IMR-90 (cell line): ENCODE results near the gene STK10. TPM values are rescaled to one million over a fixed set of nuclear protein-coding genes. Genes with fewer than 3 reads are reported as not detected.

Experiments
- ATAC-seq: fragments of 200-7000 bp; cut with Tn5 transposase; 2 replicates; pipeline ENCODE4 v1.9.1; 2020; ENCODE audit warnings: low read depth, mild to moderate bottlenecking, moderate library complexity
- BruUV-seq: library from RNA; stranded (reverse); fragments of 400-500 nt; replicated peaks from 2 replicates; lab custom pipeline; 2021; lab: Mats Ljungman, UMichigan
- CTCF ChIA-PET: fragments of 300-600 bp; formaldehyde crosslinking; extraction: SDS; loops from one replicate; lab custom pipeline; 2021; ENCODE audit warnings: antibody characterized with exemption; lab: Yijun Ruan, JAX
- POLR2A ChIA-PET: fragments of 300-600 bp; sonication (Branson Sonifier 250); formaldehyde crosslinking; loops from one replicate; lab custom pipeline; 2022; ENCODE audit warnings: antibody characterized with exemption; ENCODE audit not compliant: unreplicated experiment; lab: Charles Lee
- DNase-seq: peaks from one replicate; pipeline ENCODE4 v3.0.0; 2013
- H2AFZ ChIP-seq: replicated peaks from 2 replicates; pipeline ENCODE3; 2013; ENCODE audit warnings: low read length, mild to moderate bottlenecking; ENCODE audit not compliant: poor library complexity
- H2AK5ac ChIP-seq: 2 replicates; pipeline ENCODE4 v1.6.1; 2013; ENCODE audit warnings: low read depth, low read length, inconsistent platforms
- H2AK9ac ChIP-seq: replicated peaks from 2 replicates; pipeline ENCODE3; 2013; ENCODE audit warnings: mild to moderate bottlenecking, low read depth, low read length, moderate library complexity; ENCODE audit not compliant: poor library complexity
- H2BK120ac ChIP-seq: 2 replicates; pipeline ENCODE4 v1.6.1; 2013; ENCODE audit warnings: low read depth, low read length, inconsistent platforms
- H2BK15ac ChIP-seq: 3 replicates; pipeline ENCODE4 v1.6.1; 2013; ENCODE audit warnings: low read depth, low read length, inconsistent platforms
- H2BK20ac ChIP-seq: 2 replicates; pipeline ENCODE4 v1.6.1; 2013; ENCODE audit warnings: low read depth, mild to moderate bottlenecking, inconsistent platforms, low read length, moderate library complexity
- H2BK5ac ChIP-seq: 2 replicates; pipeline ENCODE4 v1.6.1; 2013; ENCODE audit warnings: mild to moderate bottlenecking, low read depth, low read length, inconsistent platforms; ENCODE audit not compliant: poor library complexity, severe bottlenecking
- H3K14ac ChIP-seq: replicated peaks from 2 replicates; pipeline ENCODE4 v1.6.1; 2013; ENCODE audit warnings: low read depth, low read length, inconsistent platforms
- H3K18ac ChIP-seq: 2 replicates; pipeline ENCODE4 v1.6.1; 2013; ENCODE audit warnings: low read depth, low read length, control low read depth
- H3K23ac ChIP-seq: 2 replicates; pipeline ENCODE4 v1.6.1; 2013; ENCODE audit warnings: low read depth, low read length, inconsistent platforms
- H3K27ac ChIP-seq: 2 replicates; pipeline ENCODE4 v1.5.1; 2013; ENCODE audit warnings: mild to moderate bottlenecking, control low read depth, low read length; ENCODE audit not compliant: insufficient read depth
- H3K27me3 ChIP-seq: 2 replicates; pipeline ENCODE4 v1.6.1; 2013; ENCODE audit warnings: low read length; ENCODE audit not compliant: control insufficient read depth, insufficient read depth
- H3K36me3 ChIP-seq: 2 replicates; pipeline ENCODE4 v1.6.1; 2013; ENCODE audit warnings: low read length, mixed read lengths; ENCODE audit not compliant: control insufficient read depth, insufficient read depth
- H3K4ac ChIP-seq: 2 replicates; pipeline ENCODE4 v1.6.1; 2013; ENCODE audit warnings: low read depth, low read length, inconsistent platforms
- H3K4me1 ChIP-seq: 2 replicates; pipeline ENCODE4 v1.6.1; 2013; ENCODE audit warnings: low read length, mixed read lengths; ENCODE audit not compliant: control insufficient read depth, insufficient read depth
- H3K4me2 ChIP-seq: 2 replicates; pipeline ENCODE4 v1.6.1; 2013; ENCODE audit warnings: low read depth, mild to moderate bottlenecking, control low read depth, low read length, moderate library complexity
- H3K4me3 ChIP-seq: 2 replicates; pipeline ENCODE4 v1.5.1; 2013; ENCODE audit warnings: low read depth, mild to moderate bottlenecking, control low read depth, low read length, moderate library complexity; ENCODE audit not compliant: insufficient read depth
- H3K56ac ChIP-seq: 2 replicates; pipeline ENCODE4 v1.6.1; 2013; ENCODE audit warnings: low read length, inconsistent platforms; ENCODE audit not compliant: insufficient read depth; ENCODE audit errors: extremely low read depth
- H3K79me1 ChIP-seq, 2 experiments: 2 replicates each; pipeline ENCODE4 v1.6.1; 2013; ENCODE audit warnings: low read length in 2 of 2, inconsistent platforms in 1 of 2, low read depth in 1 of 2
- H3K9ac ChIP-seq: 2 replicates; pipeline ENCODE4 v1.6.1; 2013; ENCODE audit warnings: low read depth, low read length, control low read depth
- H3K9me1 ChIP-seq: 2 replicates; pipeline ENCODE4 v1.6.1; 2013; ENCODE audit warnings: low read length, inconsistent platforms; ENCODE audit not compliant: insufficient read depth
- H3K9me3 ChIP-seq: 2 replicates; pipeline ENCODE4 v1.6.1; 2013; ENCODE audit warnings: low read length; ENCODE audit not compliant: control insufficient read depth, insufficient read depth
- H4K20me1 ChIP-seq: 2 replicates; pipeline ENCODE4 v1.6.1; 2013; ENCODE audit warnings: low read length, inconsistent platforms; ENCODE audit not compliant: insufficient read depth
- H4K5ac ChIP-seq: 2 replicates; pipeline ENCODE4 v1.6.1; 2013; ENCODE audit warnings: mild to moderate bottlenecking, low read depth, low read length, control low read depth
- H4K8ac ChIP-seq, 2 experiments: 2 replicates each; pipeline ENCODE4 v1.6.1; 2013; ENCODE audit warnings: low read depth in 2 of 2, low read length in 2 of 2, control low read depth in 1 of 2, inconsistent platforms in 1 of 2
- H4K91ac ChIP-seq: 2 replicates; pipeline ENCODE4 v1.6.1; 2013; ENCODE audit warnings: low read depth, low read length, inconsistent platforms; ENCODE audit not compliant: insufficient read depth
- BHLHE40 ChIP-seq: fragments of 150-350 bp; IDR thresholded peaks from 2 replicates; pipeline ENCODE4 v1.6.1; 2016; ENCODE audit warnings: mild to moderate bottlenecking, low read depth, low read length
- CEBPB ChIP-seq: IDR thresholded peaks from 2 replicates; pipeline ENCODE4 v1.6.1; 2012; ENCODE audit warnings: low read depth, low read length, improper control_type of control experiment
- CHD1 ChIP-seq: IDR thresholded peaks from 2 replicates; pipeline ENCODE4 v1.6.1; 2012; ENCODE audit warnings: low read depth, low read length, improper control_type of control experiment
- ELK1 ChIP-seq: fragments of 150-350 bp; IDR thresholded peaks from 2 replicates; pipeline ENCODE4 v1.6.1; 2016; ENCODE audit warnings: low read depth, mild to moderate bottlenecking, low read length, moderate library complexity, borderline replicate concordance
- FOS ChIP-seq: fragments of 150-350 bp; IDR thresholded peaks from 2 replicates; pipeline ENCODE4 v1.6.1; 2016; ENCODE audit warnings: low read depth, low read length
- MAFK ChIP-seq: IDR thresholded peaks from 2 replicates; pipeline ENCODE4 v1.6.1; 2012; ENCODE audit warnings: low read depth, low read length, improper control_type of control experiment
- MXI1 ChIP-seq: IDR thresholded peaks from 2 replicates; pipeline ENCODE4 v1.6.1; 2012; ENCODE audit warnings: low read depth, mild to moderate bottlenecking, low read length, moderate library complexity, borderline replicate concordance
- NFE2L2 ChIP-seq: fragments of 150-350 bp; IDR thresholded peaks from 2 replicates; pipeline ENCODE4 v1.6.1; 2016; ENCODE audit warnings: low read depth, mild to moderate bottlenecking, low read length
- POLR2A ChIP-seq: IDR thresholded peaks from 2 replicates; pipeline ENCODE4 v1.6.1; 2012; ENCODE audit warnings: mild to moderate bottlenecking, low read depth, low read length
- RAD21 ChIP-seq: IDR thresholded peaks from 2 replicates; pipeline ENCODE4 v1.6.1; 2012; ENCODE audit warnings: low read length, improper control_type of control experiment
- RCOR1 ChIP-seq: IDR thresholded peaks from 2 replicates; pipeline ENCODE4 v1.6.1; 2012; ENCODE audit warnings: mild to moderate bottlenecking, low read length, improper control_type of control experiment; ENCODE audit not compliant: insufficient replicate concordance
- RFX5 ChIP-seq: IDR thresholded peaks from 2 replicates; pipeline ENCODE4 v1.8.0; 2012; ENCODE audit warnings: low read depth, mild to moderate bottlenecking, low read length, moderate library complexity
- WGBS, 2 experiments: methylation state at CpG; one replicate each; pipeline versions ENCODE4 v1.1.5 to v1.1.7; 2013; ENCODE audit warnings: missing lambda C conversion rate in 2 of 2; ENCODE audit not compliant: insufficient read length in 1 of 2; ENCODE audit errors: extremely low coverage in 2 of 2; 5-methylcytosine and 5-hydroxymethylcytosine counted together
- dilution Hi-C: fragments of 300-500 bp; cut with HindIII; formaldehyde crosslinking; loops from one replicate; pipeline ENCODE4 v1.14.3; 2018; ENCODE audit warnings: low sequenced_read_pairs; ENCODE audit not compliant: unreplicated experiment
- in situ Hi-C: fragments of 300-500 bp; cut with MboI; formaldehyde crosslinking; loops from 3 replicates; pipeline ENCODE4 v1.14.3; 2019; ENCODE audit warnings: low sequenced_read_pairs, inconsistent platforms, mixed read lengths
- intact Hi-C: fragments of 100-400 bp; cut with micrococcal nuclease; formaldehyde crosslinking; loops from 2 replicates; pipeline ENCODE4 v1.10.0; 2022
- polyA plus RNA-seq, 3 experiments: library from polyadenylated mRNA; depleted of rRNA; stranded (reverse); fragments of >200 nt; gene quantifications; 2 replicates each; pipeline ENCODE4 v1.2.3, GENCODE V29; 2012; ENCODE audit warnings: low replicate concordance in 1 of 3
- total RNA-seq: library from RNA; depleted of rRNA; stranded (reverse); fragments of >200 nt; gene quantifications from 2 replicates; pipeline ENCODE4 v1.2.3, GENCODE V29; 2012

The STK10 gene
- total and polyA plus RNA-seq, 2 of the 4 experiments (the other 2 are of a cell fraction) = 15.4 to 18.5 TPM

GRCh38 chr5:172216345-172216744 is 28.3 kb upstream of the STK10 start:
- H2AFZ ChIP-seq = no peak overlapping the region
- POLR2A ChIA-PET = no interaction called here
- H2BK120ac ChIP-seq = no peak overlapping the region
- H4K8ac ChIP-seq = no peak overlapping the region
- no peak overlapping the region for H3K4me3 ChIP-seq
- dilution Hi-C loops = no loop called here
- no peak overlapping the region for H3K9ac ChIP-seq
- in situ Hi-C loops = no loop called here
- DNase-seq = peak; percentile 11
- peaks cover 2% of the 10 kb centered on the region; the same call in 1 of the 2 replicates for H3K9me3 ChIP-seq
- no peak overlapping the region for H3K56ac ChIP-seq
- CTCF ChIA-PET = no interaction called here
- TF ChIP-seq RFX5 (no peak), CEBPB (no peak), CHD1 (no peak), POLR2A (no peak), MAFK (no peak), RCOR1 (no peak), BHLHE40 (no peak), NFE2L2 (no peak), MXI1 (no peak), RAD21 (no peak), ELK1 (no peak), FOS (no peak)
- no peak overlapping the region for H2AK9ac ChIP-seq
- H2BK5ac ChIP-seq = no peak overlapping the region
- no peak overlapping the region for H2AK5ac ChIP-seq
- H3K14ac ChIP-seq = no peak overlapping the region
- no peak overlapping the region for H3K4me2 ChIP-seq
- H3K27me3 ChIP-seq = no peaks in the 10 kb centered on the region
- H3K4me1 ChIP-seq = peaks cover 1% of the 10 kb centered on the region; the same call in 1 of the 2 replicates
- no peak overlapping the region for H3K18ac ChIP-seq
- ATAC-seq = no peak
- H4K91ac ChIP-seq = no peak overlapping the region
- 0 out of 2 replicates have a peak, but pooled peaks cover 3% of the 10 kb centered on the region for H3K9me1 ChIP-seq
- no peak overlapping the region for H3K23ac ChIP-seq
- H3K4ac ChIP-seq = no peak overlapping the region
- H3K36me3 ChIP-seq = peaks cover 17% of the 10 kb centered on the region
- intact Hi-C loops = no loop called here
- H2BK20ac ChIP-seq = no peak overlapping the region
- H3K79me1 ChIP-seq = peaks cover 27 to 58% of the 10 kb centered on the region in 2 experiments
- H4K5ac ChIP-seq = no peak overlapping the region
- H2BK15ac ChIP-seq = no peak overlapping the region
- WGBS, 2 experiments = no CpG with 5 or more reads among the region's 3 CpGs
- peaks cover 21% of the 10 kb centered on the region; the same call in 1 of the 2 replicates for H4K20me1 ChIP-seq
- no TSS peak for BruUV-seq
- no peak overlapping the region for H3K27ac ChIP-seq
